Chondrocyte (in vitro differentiated cells): Measurements from ENCODE around the gene ALPK3. TPM values are rescaled to one million over a fixed set of nuclear protein-coding genes. Genes with fewer than 3 reads are reported as not detected.

Experiments used
- DNase-seq: peaks from one replicate; pipeline ENCODE4 v3.0.0; 2021; ENCODE audit warnings: mixed read lengths, low spot score
- H3K27ac Mint-ChIP-seq: one replicate; pipeline ENCODE4 v1.8.0; 2021; ENCODE audit warnings: mild to moderate bottlenecking, moderate library complexity, mixed read lengths; ENCODE audit not compliant: unreplicated experiment
- H3K27me3 Mint-ChIP-seq: 2 replicates; pipeline ENCODE4 v1.8.0; 2021; ENCODE audit warnings: low read depth, mixed read lengths
- H3K36me3 Mint-ChIP-seq: 2 replicates; pipeline ENCODE4 v1.8.0; 2021; ENCODE audit warnings: low read depth, mixed read lengths
- H3K4me1 Mint-ChIP-seq: 2 replicates; pipeline ENCODE4 v1.8.0; 2021; ENCODE audit warnings: low read depth, mild to moderate bottlenecking, mixed read lengths
- H3K4me3 Mint-ChIP-seq: one replicate; pipeline ENCODE4 v1.8.0; 2021; ENCODE audit warnings: mild to moderate bottlenecking, moderate library complexity, mixed read lengths; ENCODE audit not compliant: unreplicated experiment
- H3K9me3 Mint-ChIP-seq: 2 replicates; pipeline ENCODE4 v1.8.0; 2021; ENCODE audit warnings: low read depth, mixed read lengths
- total RNA-seq: library from RNA; stranded (reverse); gene quantifications from 3 replicates; pipeline ENCODE4 v1.2.1, GENCODE V29; 2021
- TF ChIP-seq, protein P1 (sequence below): fragments of 200-600 bp; sonication (generic); IDR thresholded peaks from 2 replicates; pipeline ENCODE4 v1.5.0; 2021; ENCODE audit warnings: antibody characterized with exemption, mild to moderate bottlenecking, moderate library complexity

ALPK3 gene
- total RNA-seq, 1 donor from 2014 or later = 6.4 TPM

DNA sequence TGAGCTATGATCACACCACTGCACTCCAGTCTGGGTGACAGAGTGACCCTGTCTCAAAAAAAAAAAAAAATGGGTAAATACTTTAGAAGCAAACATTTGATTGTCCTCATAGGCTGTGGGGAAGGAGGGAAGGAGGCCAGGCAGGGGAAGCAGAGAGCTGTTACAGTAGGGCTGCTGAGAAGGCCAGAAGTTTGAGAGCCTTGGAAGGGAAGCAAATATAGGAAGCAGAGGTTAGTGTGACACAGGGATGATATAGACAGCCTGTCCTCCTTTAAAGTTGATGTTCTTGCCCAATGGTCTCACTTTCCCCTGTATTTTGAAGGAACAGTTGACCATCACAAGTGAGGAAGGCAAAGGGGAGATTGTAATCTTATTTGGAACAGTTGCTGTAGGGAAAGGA lies 5.3 kb upstream of the ALPK3 start:
- Mint-ChIP-seq H3K27ac (no peak overlapping the region), H3K36me3 (peaks cover 12% of the 10 kb centered on the region), H3K4me3 (no peak overlapping the region), H3K27me3 (no peaks in the 10 kb centered on the region), H3K9me3 (no peaks in the 10 kb centered on the region), H3K4me1 (peaks cover 4% of the 10 kb centered on the region)
- no peak for DNase-seq
- TF ChIP-seq, protein P1, sequence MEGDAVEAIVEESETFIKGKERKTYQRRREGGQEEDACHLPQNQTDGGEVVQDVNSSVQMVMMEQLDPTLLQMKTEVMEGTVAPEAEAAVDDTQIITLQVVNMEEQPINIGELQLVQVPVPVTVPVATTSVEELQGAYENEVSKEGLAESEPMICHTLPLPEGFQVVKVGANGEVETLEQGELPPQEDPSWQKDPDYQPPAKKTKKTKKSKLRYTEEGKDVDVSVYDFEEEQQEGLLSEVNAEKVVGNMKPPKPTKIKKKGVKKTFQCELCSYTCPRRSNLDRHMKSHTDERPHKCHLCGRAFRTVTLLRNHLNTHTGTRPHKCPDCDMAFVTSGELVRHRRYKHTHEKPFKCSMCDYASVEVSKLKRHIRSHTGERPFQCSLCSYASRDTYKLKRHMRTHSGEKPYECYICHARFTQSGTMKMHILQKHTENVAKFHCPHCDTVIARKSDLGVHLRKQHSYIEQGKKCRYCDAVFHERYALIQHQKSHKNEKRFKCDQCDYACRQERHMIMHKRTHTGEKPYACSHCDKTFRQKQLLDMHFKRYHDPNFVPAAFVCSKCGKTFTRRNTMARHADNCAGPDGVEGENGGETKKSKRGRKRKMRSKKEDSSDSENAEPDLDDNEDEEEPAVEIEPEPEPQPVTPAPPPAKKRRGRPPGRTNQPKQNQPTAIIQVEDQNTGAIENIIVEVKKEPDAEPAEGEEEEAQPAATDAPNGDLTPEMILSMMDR = no peak

DNA sequence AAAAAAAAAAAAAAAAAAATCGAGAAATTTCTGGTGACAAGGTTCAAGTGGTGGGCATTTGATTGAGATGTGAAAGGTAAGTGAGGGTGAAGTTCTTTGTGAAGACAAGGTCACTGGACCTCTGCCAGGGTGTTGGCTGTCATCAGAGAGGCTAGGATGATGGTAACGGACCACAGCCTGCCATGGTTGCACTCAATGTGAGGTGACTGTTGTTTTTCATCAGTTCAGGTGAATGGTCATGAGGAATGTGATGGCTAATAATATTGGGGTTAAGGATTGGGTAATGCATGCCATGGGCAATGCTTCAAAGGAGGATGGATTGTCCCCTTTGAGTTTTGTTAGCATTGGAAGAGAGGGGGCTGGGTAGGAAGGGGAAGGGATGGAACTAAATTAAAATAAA lies 4.3 kb upstream of the ALPK3 start:
- H3K36me3 Mint-ChIP-seq = peaks cover 8% of the 10 kb centered on the region
- no peaks in the 10 kb centered on the region for H3K9me3 Mint-ChIP-seq
- TF ChIP-seq, protein P1 = no peak

DNA sequence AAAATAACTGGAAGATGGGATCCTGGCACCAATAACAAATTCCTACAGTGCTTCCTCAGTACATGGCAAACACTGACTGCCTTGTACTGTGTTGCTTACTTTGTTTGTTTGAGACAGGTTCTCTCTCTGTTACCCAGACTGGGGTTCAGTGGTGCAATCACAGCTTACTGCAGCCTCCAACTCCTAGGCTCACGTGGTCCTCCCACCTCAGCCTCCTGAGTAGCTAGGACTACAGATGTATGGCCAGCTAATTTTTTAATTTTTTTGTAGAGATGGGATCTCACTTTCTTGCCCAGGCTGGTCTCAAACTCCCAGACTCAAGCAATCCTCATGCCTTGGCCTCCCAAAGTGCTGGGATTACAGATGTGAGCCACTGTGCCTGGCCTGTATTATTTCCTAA lies 3.7 kb upstream of the ALPK3 start:
- Mint-ChIP-seq H3K27ac (no peak overlapping the region), H3K4me1 (peaks cover 12% of the 10 kb centered on the region), H3K36me3 (peaks cover 8% of the 10 kb centered on the region), H3K27me3 (no peaks in the 10 kb centered on the region), H3K4me3 (no peak overlapping the region), H3K9me3 (no peaks in the 10 kb centered on the region)
- DNase-seq = peak; percentile 4
- TF ChIP-seq, protein P1 = no peak

More for the DNA sequence above, 4.3 kb upstream of the ALPK3 start:
- Mint-ChIP-seq H3K27ac (no peak overlapping the region), H3K4me3 (no peak overlapping the region), H3K27me3 (no peaks in the 10 kb centered on the region), H3K4me1 (peaks cover 6% of the 10 kb centered on the region)
- DNase-seq = no peak

DNA sequence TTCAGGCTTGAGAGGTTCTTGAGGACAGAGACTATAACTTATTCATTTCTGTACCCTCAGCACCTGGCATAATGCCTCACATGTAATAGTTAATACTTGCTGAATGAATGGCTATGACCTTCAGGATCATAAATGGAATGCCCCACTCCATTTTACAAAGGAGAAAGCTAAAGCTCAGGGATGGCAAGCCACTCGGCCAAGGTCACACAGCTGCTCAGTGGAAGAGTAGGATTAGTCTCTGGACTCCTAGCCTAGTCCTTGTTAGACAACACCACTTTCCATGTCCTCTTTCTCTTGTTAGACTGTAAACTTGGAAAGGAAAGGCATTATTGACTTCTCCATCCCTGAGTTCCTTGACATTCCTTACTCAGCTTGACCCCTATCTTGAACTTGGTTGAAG lies 3.2 kb upstream of the ALPK3 start:
- no peak overlapping the region for H3K27ac Mint-ChIP-seq
- H3K4me1 Mint-ChIP-seq = peaks cover 17% of the 10 kb centered on the region
- DNase-seq = no peak
- no peaks in the 10 kb centered on the region for H3K27me3 Mint-ChIP-seq
- no peak overlapping the region for H3K4me3 Mint-ChIP-seq
- no peaks in the 10 kb centered on the region for H3K9me3 Mint-ChIP-seq
- peaks cover 8% of the 10 kb centered on the region for H3K36me3 Mint-ChIP-seq
- TF ChIP-seq, protein P1 = no peak

DNA sequence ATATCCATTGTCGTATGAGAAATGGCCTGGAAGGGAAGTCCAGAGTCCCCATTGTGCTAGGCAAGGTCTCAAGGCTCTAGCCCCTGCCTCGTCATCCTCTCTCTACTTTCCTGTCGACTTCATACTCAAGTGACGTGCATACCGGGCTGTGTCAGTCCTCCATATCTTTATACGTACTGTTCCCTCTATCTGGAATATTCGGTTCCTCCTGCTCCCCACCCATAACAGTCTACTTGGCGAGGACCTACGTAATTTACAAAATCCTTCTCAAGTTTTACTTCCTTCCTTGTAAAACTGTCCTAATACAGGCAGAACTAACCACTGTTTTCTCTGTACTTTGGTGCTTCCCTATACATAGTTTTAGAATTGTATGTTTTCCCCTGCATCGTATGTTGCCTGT lies 2.2 kb upstream of the ALPK3 start:
- TF ChIP-seq, protein P1 = no peak
- no peak for DNase-seq
- Mint-ChIP-seq H3K4me1 (peaks cover 25% of the 10 kb centered on the region), H3K9me3 (no peaks in the 10 kb centered on the region), H3K36me3 (peaks cover 8% of the 10 kb centered on the region), H3K27me3 (no peaks in the 10 kb centered on the region), H3K4me3 (no peak overlapping the region), H3K27ac (no peak overlapping the region)
